HG03520 (cell line): ENCODE data around the gene ACAD9.
"Not testable (repeated sequence)": the region's sequence is repeated elsewhere in the genome, so short reads cannot be mapped to it uniquely, and the experiment has no call there.

ENCODE experiments used
- ATAC-seq: cut with Tn5 transposase; IDR thresholded peaks from one replicate; pipeline ENCODE4 v1.9.1; 2021; ENCODE audit warnings: mild to moderate bottlenecking, moderate library complexity; ENCODE audit not compliant: unreplicated experiment

Gene ACAD9

DNA sequence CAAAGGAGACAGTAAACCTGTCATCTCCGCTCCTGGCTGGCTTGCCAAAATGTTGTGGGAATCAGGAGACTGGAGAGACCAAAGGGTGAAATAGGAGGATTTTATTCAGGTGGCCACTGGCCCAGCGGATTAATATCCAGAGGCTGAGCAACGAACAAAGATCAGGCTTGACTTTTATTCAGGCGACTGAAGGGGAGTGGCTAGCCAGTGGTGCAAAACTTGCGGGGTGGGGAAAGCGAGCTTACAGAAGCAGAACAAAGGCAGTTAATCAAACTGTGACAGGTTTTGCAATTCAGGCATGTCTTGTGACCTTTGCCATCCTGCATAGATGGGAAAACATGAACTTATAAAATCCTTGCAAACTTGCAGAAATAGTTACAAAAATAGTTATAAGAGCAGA is 19.8 kb upstream of the ACAD9 start:
- no peak for ATAC-seq

GRCh38 chr3:128861491-128861890 is 17.9 kb upstream of the ACAD9 start:
- ATAC-seq = no peak

DNA sequence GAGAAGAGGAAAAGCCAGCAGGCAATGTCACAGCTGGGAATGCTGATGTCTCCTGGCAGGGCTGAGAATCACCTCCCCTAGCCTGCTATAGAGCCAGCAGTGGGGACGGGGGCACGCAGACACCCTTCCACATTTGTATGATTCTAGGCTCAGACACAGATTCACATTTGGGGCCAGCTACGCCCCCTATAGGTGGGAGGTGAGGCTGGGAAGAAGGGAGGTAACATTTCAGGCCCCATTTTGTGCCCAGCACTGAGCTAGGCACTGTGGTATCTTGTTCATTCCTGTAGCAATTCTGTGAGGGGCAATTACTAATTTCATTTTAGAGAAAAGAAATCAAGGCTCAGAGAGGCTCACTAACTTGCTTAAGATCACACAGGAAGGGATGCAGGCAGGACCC is 15.9 kb upstream of the ACAD9 start:
- ATAC-seq = no peak

GRCh38 chr3:128864351-128864811 is 15.0 kb upstream of the ACAD9 start:
- no peak for ATAC-seq

DNA sequence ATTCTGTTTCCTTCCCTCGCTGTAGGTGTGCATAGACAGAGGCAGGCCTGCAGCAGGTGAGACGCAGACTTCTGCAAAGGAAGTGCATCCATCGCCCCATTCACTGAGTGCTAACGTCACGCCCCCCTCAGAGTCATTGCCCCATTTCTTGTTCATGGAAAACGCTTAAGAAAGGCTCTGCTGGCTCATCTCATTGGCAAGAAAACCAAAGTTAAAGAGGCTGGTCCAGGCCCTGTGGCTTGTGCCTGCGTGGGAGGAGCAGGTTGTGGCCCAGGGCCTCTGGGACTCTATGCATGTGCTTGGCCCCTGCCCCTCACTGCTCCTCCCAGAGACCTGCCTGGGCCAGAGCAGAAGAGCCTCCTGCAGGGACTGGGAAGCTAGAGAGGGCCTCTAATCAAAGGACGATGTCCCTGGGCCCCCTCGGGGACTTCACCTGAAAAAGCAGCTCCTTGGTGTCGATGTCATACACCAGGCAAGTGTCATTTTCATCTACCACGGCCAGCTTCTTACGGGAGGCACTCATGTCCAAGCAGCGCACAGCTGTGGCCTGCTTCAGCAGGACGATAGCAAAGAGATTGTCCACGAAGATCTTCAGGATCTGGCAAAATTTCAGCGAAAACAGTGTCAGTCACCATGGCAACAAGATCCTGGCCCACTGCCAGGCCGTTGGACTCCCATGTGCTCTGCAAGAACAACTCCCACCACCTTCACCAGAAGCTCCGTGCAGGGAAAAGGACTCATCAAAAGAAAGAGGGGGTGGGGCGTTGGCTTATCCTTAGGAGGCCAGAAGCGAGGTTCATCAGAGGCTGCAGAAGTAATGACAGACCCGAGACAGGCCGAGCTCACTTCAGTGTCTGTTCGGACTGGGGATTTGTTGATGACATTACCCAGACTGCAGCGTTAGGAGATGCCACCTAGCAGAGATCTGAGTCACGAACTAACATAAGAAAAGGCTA is 14.3 kb upstream of the ACAD9 start:
- not testable (repeated sequence) for ATAC-seq

- no peak for ATAC-seq
These were observed 12.0 kb upstream of the ACAD9 start for GRCh38 chr3:128867200-128868125.

GRCh38 chr3:128870347-128870746 is 9.1 kb upstream of the ACAD9 start:
- ATAC-seq = no peak

DNA sequence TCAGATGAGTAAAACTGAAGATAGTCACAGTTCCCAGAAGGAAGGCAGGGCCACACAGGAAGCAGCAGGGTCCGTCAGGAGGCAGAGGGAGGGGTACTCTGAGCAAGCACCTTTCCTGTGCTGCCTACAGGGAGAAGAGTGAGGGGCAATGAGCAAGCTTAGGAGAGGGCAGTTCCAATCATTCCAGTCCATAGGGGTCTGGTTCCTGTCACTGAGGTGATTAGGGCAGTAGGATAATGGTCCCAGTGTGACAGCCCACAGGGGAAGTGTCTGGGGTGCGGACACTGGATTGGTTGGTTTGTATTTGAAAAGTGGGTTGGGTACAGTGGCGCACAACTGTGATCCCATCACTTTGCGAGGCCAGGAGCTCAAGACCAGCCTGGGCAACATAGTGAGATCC is 7.1 kb upstream of the ACAD9 start:
- ATAC-seq = no peak

DNA sequence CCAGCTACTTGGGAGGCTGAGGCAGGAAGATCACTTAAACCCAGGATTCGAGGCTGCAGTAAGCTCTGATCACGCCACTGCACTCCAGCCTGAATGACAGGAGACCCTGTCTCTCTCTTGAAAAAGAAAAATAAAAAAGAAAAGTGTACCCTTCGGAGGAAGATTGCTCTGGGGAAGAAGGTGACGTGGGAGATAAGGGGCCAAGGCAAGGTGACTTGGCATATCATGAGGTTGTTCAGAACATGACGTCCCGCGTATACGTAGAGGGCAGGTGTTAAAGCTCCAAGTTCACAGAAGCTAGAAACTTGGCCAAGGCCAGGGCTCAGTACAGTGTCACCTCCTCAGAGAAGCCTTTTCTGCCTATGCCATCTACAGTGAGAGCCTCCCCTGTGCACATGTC is 6.7 kb upstream of the ACAD9 start:
- no peak for ATAC-seq

- ATAC-seq = no peak
These were observed 6.0 kb upstream of the ACAD9 start for GRCh38 chr3:128873244-128874022.

- ATAC-seq = no peak
These were observed 4.8 kb upstream of the ACAD9 start for GRCh38 chr3:128874481-128875180.

- ATAC-seq = no peak
These were observed 3.8 kb upstream of the ACAD9 start for GRCh38 chr3:128875556-128876120.

DNA sequence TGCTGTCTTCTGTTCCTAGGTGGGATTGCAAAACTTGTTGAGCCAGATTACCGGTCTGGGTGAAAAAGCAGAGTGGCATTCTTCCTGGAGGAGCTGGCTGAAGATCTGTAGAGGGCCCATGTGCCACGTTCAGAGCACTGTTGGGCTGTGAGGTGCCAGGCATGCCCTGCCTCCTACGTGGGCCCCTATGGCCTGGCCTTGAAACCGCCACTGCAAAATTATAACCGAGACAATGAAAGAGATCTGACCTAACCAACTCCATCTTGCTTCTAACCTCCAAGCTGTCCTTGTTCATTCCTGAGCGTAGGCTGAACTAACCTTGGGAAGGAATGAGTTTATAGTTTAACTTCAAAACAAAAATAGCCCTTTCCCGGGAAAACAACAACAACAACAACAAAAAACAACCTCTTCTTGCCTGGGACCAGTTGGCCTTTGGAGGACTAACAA is 1.4 kb upstream of the ACAD9 start:
- no peak for ATAC-seq

DNA sequence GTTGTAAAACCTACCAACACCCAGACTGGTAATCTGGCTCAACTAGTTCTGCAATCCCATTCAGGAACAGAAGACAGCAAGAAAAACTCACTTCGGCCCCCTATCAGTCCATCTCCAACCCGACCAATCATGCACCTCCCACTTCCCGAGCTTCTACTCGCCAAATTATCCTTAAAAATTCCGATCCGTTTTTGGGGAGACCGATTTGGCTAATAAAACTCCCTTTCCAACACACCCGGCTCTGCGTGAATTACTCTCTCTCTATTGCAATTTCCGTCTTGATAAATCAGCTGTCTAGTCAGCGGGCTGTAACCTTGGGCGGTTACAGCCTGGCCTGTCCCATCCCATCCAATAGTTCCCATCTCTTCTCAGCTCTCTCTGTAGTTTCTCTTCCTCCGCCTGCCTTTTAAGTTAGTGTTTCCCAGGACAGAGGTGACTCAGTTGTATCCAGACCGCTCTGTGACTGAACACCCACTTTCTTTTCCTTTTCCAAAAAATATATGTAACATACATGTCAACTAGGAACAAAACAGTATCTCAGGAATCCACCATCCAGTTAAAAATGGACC is 780 bp upstream of the ACAD9 start:
- ATAC-seq = no peak

DNA sequence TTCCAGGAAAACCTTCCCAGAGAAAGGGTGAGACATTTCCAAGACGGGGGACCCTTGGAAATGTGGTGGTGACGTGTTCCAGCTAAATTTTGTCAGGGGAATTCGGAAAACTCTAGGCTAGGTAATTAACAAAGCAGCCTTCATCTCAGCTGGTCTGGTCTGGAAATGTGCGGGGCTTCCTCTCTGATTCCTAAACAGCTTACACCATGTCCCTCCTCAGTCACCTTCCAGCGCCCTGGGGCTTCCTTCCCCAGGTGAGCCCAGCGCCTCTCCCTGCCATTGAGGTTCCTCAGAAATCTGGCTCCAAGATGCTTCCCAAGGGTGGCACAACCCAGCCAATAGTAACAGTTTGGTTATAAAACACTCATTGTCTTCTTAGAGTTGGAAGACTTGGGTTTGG is 571 bp downstream of the ACAD9 start:
- ATAC-seq = no peak

- not testable (repeated sequence) for ATAC-seq
These were observed 1.0 kb downstream of the ACAD9 start for GRCh38 chr3:128880455-128880854.

DNA sequence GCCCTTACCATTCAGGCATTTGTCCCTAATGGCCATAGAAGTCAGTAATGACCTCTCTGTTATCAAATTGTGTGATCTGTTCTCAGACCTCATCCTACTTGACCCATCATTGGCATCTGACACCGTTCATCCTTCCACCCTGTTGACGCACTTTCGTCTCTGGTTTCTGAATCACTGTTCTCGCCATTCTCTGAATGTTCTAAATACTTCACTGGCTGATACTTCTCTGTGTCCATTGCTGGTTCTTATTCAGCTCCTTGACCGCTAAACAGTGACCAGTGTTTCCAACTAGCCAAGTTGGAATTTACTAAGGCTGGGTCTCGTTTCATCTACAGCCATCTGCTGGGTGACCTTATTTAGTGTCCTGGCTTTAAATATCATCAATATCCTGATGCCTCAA is 2.2 kb downstream of the ACAD9 start:
- no peak for ATAC-seq

- ATAC-seq = no peak
These were observed 3.3 kb downstream of the ACAD9 start for GRCh38 chr3:128882719-128883118.

DNA sequence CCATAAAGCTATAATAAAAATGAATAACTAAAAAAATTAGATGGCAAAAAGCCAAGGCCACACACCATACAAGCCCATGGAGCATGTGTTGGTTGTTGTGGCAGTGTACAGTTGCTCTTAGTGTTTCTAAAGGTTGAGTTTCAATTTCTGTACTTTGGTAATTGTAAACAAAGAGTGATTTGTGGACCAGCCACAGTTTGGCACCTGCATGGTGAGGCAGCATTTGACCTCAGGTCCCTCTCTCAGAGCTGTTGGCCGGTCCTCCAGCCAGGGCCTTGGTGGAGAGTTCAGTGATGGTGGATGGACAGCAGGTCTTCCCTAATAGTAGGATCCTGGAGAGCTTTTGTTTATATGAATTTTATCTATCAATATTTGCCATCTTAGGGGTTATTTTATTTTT is 5.6 kb downstream of the ACAD9 start:
- ATAC-seq = no peak
